ENCODE data around the gene LYPD5.
"Not testable (repeated sequence)": the region's sequence is repeated elsewhere in the genome, so short reads cannot be mapped to it uniquely, and the experiment has no call there.

Gene LYPD5

DNA sequence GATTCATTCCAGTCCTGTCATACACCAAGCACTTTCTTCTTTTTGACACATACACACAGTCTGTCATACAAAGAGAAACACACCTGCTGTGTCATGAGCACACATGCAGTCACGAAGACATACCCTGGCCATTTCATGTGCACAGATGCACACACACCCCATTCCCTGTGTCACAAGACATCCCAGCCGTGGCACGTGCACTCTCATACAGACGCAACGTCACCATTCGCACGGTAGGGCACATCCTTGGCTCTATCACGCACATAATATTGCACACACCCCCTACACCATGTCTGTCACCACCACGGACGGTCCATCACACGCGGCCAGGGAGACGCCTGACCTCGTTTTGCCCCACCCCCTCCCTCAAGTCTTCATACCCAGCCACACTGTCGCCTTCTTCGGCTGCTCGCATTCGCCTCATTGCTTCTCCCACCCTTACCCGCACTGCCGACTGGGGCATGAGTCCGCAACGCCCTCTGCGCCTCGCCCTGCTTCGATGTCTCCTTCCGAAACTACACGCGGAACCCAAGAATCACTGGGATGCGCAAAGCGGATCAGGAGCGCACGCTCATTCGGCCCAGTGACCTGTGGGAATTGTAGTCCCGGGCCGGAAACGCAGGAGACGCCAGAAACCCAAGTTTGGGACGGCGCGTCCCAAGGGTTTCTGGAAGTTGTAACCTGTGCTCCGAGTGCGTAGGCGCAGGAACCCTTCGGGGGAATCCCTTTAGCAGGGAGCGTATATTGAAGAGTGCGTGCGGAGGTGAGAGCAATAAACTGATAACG is 18.0 kb upstream of the LYPD5 start:
- no peaks in the 10 kb centered on the region for H3K4me1 ChIP-seq (ENCODE audit: control insufficient read depth, insufficient read depth, low read length, poor library complexity, severe bottlenecking)
- WGBS, 2 experiments (ENCODE audit: insufficient coverage in 2 of 2): 90% methylated on average over 36 to 47 of the region's 48 CpGs
- no peak overlapping the region for H3K4me3 ChIP-seq (ENCODE audit: extremely low read depth, insufficient read depth, low read length, poor library complexity, severe bottlenecking)
- H3K27ac ChIP-seq (ENCODE audit: low read depth, low read length, severe bottlenecking): no peak overlapping the region
- no peaks in the 10 kb centered on the region for H3K9me3 ChIP-seq (ENCODE audit: control insufficient read depth, low read length)
- no peaks in the 10 kb centered on the region for H3K36me3 ChIP-seq (ENCODE audit: control insufficient read depth, insufficient read depth, low read length)

DNA sequence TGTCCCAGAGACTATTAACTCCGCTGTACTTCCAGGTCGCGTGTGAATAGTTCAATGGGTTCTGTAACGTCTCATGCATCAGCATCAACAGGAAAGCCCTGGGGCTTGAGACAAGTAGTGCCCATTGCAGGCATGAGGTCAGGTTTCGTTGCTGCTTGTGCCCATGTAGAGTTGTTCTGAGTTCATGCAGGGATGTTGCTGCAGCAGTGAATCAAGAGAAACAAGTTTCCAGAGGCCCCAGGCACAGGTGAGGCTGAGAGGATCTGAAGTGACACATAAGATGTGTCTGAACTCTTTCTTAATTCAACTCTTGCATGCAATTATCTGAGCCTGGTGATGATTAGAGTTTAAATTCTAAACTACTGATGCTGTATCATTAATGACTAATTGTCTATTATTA is 16.3 kb upstream of the LYPD5 start:
- H3K36me3 ChIP-seq (ENCODE audit: control insufficient read depth, insufficient read depth, low read length): no peaks in the 10 kb centered on the region
- no peaks in the 10 kb centered on the region for H3K9me3 ChIP-seq (ENCODE audit: control insufficient read depth, low read length)
- 69 to 83% methylated on average over 5 of the region's 5 CpGs for WGBS, 2 experiments (ENCODE audit: insufficient coverage in 2 of 2)
- H3K27ac ChIP-seq (ENCODE audit: low read depth, low read length, severe bottlenecking): no peak overlapping the region
- no peak overlapping the region for H3K4me3 ChIP-seq (ENCODE audit: extremely low read depth, insufficient read depth, low read length, poor library complexity, severe bottlenecking)
- no peaks in the 10 kb centered on the region for H3K4me1 ChIP-seq (ENCODE audit: control insufficient read depth, insufficient read depth, low read length, poor library complexity, severe bottlenecking)

DNA sequence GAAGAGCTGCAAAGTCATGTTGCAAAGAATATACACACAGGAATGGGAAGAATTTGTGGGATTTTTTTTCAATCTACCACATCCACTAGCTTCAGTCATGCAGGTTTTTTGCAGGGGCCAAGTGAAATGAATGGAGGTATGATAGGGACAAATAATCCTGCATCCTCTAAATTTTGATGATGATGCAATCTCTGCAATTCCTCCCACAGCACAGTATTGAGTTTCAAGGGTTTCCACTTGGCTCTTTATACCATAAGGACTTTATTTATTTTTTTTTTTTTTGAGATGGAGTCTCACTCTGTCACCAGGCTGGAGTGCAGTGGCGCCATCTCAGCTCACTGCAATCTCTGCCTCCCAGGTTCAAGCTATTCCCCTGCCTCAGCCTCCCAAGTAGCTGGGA is 15.2 kb upstream of the LYPD5 start:
- H3K27ac ChIP-seq (ENCODE audit: low read depth, low read length, severe bottlenecking); H3K4me1 ChIP-seq (ENCODE audit: control insufficient read depth, insufficient read depth, low read length, poor library complexity, severe bottlenecking): not testable (repeated sequence)
- WGBS, 2 experiments (ENCODE audit: insufficient coverage in 2 of 2): no CpG with 5 or more reads among the region's 1 CpG

DNA sequence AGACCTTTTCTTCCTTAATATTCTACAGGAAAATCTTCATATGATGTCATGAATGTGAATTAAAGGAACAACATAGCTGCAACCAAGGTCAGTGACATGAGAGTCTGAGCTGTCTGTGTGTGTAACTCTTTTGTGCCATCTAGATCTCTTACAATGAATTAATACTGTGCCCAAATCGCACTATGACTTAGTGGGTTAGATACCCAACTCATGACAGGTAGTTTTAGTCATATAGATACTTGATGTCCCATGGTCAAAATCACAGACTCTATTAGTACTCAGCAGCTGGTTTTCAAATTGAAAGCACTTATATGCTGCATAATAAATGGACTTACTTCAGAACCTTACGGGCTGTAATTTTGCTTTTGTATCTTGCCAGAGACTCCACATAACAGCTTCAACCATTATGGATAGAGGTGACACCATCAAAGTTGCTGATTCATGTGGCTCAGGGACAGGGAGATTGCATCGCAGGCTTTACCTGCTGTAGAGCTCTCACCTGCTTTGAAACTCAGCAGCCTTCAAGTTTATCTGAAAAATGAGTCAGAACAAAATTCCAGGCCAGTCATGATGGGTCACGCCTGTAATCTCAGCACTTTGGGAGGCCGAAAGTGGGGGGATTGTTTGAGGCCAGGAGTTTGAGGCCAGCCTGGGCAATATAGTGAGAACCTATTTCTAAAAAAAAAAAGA is 12.6 kb upstream of the LYPD5 start:
- Histone ChIP-seq H3K9me3 (ENCODE audit: control insufficient read depth, low read length) (no peaks in the 10 kb centered on the region), H3K4me1 (ENCODE audit: control insufficient read depth, insufficient read depth, low read length, poor library complexity, severe bottlenecking) (no peaks in the 10 kb centered on the region), H3K36me3 (ENCODE audit: control insufficient read depth, insufficient read depth, low read length) (no peaks in the 10 kb centered on the region), H3K27ac (ENCODE audit: low read depth, low read length, severe bottlenecking) (no peak overlapping the region), H3K4me3 (ENCODE audit: extremely low read depth, insufficient read depth, low read length, poor library complexity, severe bottlenecking) (no peak overlapping the region)
- WGBS, 2 experiments (ENCODE audit: insufficient coverage in 2 of 2): 80 to 89% methylated on average over 3 to 4 of the region's 5 CpGs

More for the DNA sequence above, 15.2 kb upstream of the LYPD5 start:
- H3K36me3 ChIP-seq (ENCODE audit: control insufficient read depth, insufficient read depth, low read length); H3K4me3 ChIP-seq (ENCODE audit: extremely low read depth, insufficient read depth, low read length, poor library complexity, severe bottlenecking); H3K9me3 ChIP-seq (ENCODE audit: control insufficient read depth, low read length): not testable (repeated sequence)

DNA sequence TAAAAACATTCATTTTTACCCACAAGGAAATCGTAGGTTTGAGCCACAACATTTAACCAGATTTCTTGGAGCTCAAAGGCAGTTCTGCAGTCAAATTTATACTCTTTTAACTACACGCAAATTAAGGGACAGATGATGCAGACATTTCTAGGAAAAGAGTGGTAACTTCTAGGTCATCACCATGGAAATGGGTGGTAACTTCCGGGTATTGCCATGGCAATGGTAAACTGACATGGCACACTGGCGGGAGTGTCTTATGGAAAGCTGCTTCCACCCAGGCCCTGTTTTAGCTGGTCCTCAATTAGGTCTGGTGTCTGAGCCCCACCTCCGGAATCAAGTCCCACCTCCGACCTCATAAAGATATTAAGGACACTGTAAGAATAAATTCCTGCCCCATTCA is 10.4 kb upstream of the LYPD5 start:
- 78 to 87% methylated on average over 4 of the region's 6 CpGs for WGBS, 2 experiments (ENCODE audit: insufficient coverage in 2 of 2)
- no peak overlapping the region for H3K27ac ChIP-seq (ENCODE audit: low read depth, low read length, severe bottlenecking)
- no peaks in the 10 kb centered on the region for H3K4me1 ChIP-seq (ENCODE audit: control insufficient read depth, insufficient read depth, low read length, poor library complexity, severe bottlenecking)

DNA sequence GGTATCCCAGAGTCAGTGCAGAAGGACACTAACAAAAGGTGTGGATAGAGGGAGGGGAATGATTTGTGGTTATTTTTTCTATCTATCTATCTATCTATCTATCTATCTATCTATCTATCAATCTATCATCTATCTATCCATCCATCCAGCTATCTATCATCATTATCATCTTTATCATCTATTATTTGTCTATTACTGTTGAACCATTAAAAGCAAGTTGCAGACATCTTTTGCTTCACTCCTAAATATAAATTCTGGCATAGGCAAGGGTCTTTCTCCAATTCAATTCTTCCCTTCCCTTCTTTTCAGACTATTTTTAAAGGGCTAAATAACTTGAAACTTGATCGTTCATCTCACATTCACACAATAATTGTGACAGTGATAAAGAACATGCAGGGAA is 10.0 kb upstream of the LYPD5 start:
- no peaks in the 10 kb centered on the region for H3K36me3 ChIP-seq (ENCODE audit: control insufficient read depth, insufficient read depth, low read length)
- H3K4me3 ChIP-seq (ENCODE audit: extremely low read depth, insufficient read depth, low read length, poor library complexity, severe bottlenecking): no peak overlapping the region
- WGBS, 2 experiments (ENCODE audit: insufficient coverage in 2 of 2): no CpG with 5 or more reads among the region's 1 CpG
- H3K27ac ChIP-seq (ENCODE audit: low read depth, low read length, severe bottlenecking): no peak overlapping the region
- no peaks in the 10 kb centered on the region for H3K9me3 ChIP-seq (ENCODE audit: control insufficient read depth, low read length)
- H3K4me1 ChIP-seq (ENCODE audit: control insufficient read depth, insufficient read depth, low read length, poor library complexity, severe bottlenecking): no peaks in the 10 kb centered on the region

More for the DNA sequence above, 10.4 kb upstream of the LYPD5 start:
- H3K4me3 ChIP-seq (ENCODE audit: extremely low read depth, insufficient read depth, low read length, poor library complexity, severe bottlenecking): no peak overlapping the region
- no peaks in the 10 kb centered on the region for H3K9me3 ChIP-seq (ENCODE audit: control insufficient read depth, low read length)
- no peaks in the 10 kb centered on the region for H3K36me3 ChIP-seq (ENCODE audit: control insufficient read depth, insufficient read depth, low read length)

DNA sequence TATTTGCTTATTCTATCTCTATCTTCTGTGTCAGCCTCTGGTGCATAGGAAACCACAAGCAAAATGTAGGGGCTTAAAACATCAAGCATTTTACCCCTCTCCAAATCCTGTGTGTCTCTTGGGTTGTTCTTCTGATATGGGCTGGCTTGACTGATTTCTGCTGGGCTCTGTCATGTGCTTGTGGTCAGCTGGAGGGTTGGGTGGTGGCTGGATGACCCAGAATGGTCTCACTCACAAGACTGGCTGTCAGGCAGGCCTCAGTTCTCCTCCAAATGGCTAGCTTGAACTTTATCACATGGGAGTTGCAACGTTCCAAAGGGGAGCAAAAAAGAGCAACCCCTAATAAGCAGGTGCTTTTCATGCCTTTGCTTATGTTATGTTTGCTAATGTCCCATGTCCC is 9.6 kb upstream of the LYPD5 start:
- no peaks in the 10 kb centered on the region for H3K36me3 ChIP-seq (ENCODE audit: control insufficient read depth, insufficient read depth, low read length)
- no peak overlapping the region for H3K27ac ChIP-seq (ENCODE audit: low read depth, low read length, severe bottlenecking)
- H3K4me1 ChIP-seq (ENCODE audit: control insufficient read depth, insufficient read depth, low read length, poor library complexity, severe bottlenecking): no peaks in the 10 kb centered on the region
- WGBS, 2 experiments (ENCODE audit: insufficient coverage in 2 of 2): 60% methylated on average over 1 of the region's 1 CpG; no CpG with 5 or more reads in 1 of the 2 experiments
- H3K9me3 ChIP-seq (ENCODE audit: control insufficient read depth, low read length): no peaks in the 10 kb centered on the region
- H3K4me3 ChIP-seq (ENCODE audit: extremely low read depth, insufficient read depth, low read length, poor library complexity, severe bottlenecking): no peak overlapping the region

DNA sequence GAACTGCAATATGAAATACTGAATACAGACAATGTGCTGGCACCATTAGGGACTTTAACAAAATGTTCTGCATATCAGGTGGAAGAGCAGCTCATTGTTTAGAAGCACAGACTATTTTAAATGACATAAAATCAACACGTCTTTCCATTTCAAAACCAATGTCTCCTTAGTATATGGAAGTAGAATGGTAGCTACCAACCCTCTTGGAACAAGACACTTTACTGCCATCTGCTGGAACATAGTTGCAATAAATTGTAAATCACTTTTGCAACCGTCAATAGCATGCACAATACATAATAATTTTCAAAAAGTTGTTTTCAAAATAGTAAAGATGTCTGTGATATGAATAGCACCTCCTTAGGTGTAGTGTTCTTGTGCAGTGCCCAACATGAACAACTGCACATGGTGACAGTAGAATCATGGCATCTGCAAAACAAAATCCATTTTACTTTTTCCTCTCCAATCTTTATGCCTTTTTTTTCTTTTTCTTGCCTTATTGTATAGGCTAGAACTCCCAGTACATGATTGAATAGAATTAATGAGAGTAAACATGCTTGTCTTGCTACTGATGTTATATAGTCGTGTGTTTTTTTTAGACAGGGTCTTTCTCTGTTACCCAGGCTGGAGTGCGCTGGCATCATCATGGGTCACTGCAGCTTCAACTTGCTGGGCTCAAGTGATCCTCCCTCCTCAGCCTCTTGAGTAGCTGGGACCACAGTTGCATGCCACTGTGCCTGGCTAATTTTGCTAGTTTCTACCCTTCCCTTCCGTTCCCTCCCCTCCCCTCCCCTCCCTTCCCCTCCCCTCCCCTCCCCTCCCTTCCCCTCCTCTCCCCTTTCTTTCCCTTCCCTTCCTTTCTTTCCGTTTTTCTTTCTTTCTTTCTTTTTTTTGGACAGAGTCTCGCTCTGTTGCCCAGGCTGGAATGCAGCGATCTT is 7.8 kb upstream of the LYPD5 start:
- no peak overlapping the region for H3K27ac ChIP-seq (ENCODE audit: low read depth, low read length, severe bottlenecking)
- no peaks in the 10 kb centered on the region for H3K9me3 ChIP-seq (ENCODE audit: control insufficient read depth, low read length)
- no peak overlapping the region for H3K4me3 ChIP-seq (ENCODE audit: extremely low read depth, insufficient read depth, low read length, poor library complexity, severe bottlenecking)
- WGBS, 2 experiments (ENCODE audit: insufficient coverage in 2 of 2): 54 to 76% methylated on average over 2 to 4 of the region's 8 CpGs
- no peaks in the 10 kb centered on the region for H3K36me3 ChIP-seq (ENCODE audit: control insufficient read depth, insufficient read depth, low read length)
- no peaks in the 10 kb centered on the region for H3K4me1 ChIP-seq (ENCODE audit: control insufficient read depth, insufficient read depth, low read length, poor library complexity, severe bottlenecking)

DNA sequence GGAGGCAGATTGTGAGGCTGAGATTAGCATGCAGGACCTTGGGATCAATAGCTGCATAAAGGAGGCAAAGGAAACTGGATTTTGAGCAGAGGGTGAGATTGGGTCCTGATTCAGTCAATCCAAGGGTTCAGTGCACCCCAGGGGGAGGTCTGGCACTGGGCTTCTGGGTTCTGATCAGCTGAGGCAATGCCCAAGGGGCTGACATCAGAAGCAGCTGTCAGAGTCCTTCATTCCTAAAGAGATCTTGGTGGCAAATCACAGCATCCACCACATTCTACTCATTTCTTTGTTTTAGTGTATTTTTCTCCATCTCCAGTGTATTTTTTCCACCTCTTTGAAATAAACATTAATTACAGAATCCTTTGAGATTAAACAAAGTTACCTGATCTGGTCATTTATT is 5.4 kb upstream of the LYPD5 start:
- Histone ChIP-seq H3K9me3 (ENCODE audit: control insufficient read depth, low read length) (no peaks in the 10 kb centered on the region), H3K4me3 (ENCODE audit: extremely low read depth, insufficient read depth, low read length, poor library complexity, severe bottlenecking) (no peak overlapping the region), H3K4me1 (ENCODE audit: control insufficient read depth, insufficient read depth, low read length, poor library complexity, severe bottlenecking) (no peaks in the 10 kb centered on the region), H3K36me3 (ENCODE audit: control insufficient read depth, insufficient read depth, low read length) (no peaks in the 10 kb centered on the region), H3K27ac (ENCODE audit: low read depth, low read length, severe bottlenecking) (no peak overlapping the region)

DNA sequence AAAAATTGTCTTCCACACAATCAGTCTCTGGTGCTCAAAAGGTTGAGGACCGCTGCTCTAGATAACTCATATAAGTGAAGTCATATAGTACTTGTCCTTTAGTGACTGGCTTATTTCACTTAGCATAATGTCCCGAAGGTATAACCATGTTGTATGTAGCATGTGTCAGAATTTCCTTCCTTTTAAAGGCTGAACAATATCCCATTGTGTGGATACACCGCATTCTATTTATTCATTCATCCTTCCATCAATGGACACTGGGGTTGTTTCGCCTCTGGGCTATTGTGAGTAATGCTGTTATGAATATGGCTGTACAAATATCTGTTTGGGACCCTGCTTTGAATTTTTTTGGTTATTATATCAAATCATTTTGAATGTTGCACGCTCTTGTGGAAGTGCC is 4.6 kb upstream of the LYPD5 start:
- Histone ChIP-seq H3K9me3 (ENCODE audit: control insufficient read depth, low read length) (no peaks in the 10 kb centered on the region), H3K36me3 (ENCODE audit: control insufficient read depth, insufficient read depth, low read length) (no peaks in the 10 kb centered on the region), H3K27ac (ENCODE audit: low read depth, low read length, severe bottlenecking) (no peak overlapping the region), H3K4me3 (ENCODE audit: extremely low read depth, insufficient read depth, low read length, poor library complexity, severe bottlenecking) (no peak overlapping the region), H3K4me1 (ENCODE audit: control insufficient read depth, insufficient read depth, low read length, poor library complexity, severe bottlenecking) (no peaks in the 10 kb centered on the region)
- WGBS, 2 experiments (ENCODE audit: insufficient coverage in 2 of 2): 100% methylated on average over 1 of the region's 5 CpGs; no CpG with 5 or more reads in 1 of the 2 experiments
